GM23338 (cell line): ENCODE measurements around the gene OR52R1. TPM values are rescaled to one million over a fixed set of nuclear protein-coding genes. Genes with fewer than 3 reads are reported as not detected.

ENCODE experiments used
- ATAC-seq: fragments of 200-7000 bp; cut with Tn5 transposase; 3 replicates; pipeline ENCODE4 v1.9.1; 2020
- DNase-seq: peaks from one replicate; pipeline ENCODE4 v3.0.0-alpha.2; 2015; ENCODE audit warnings: low spot score
- H2AFZ ChIP-seq: fragments of 200-600 bp; sonication (generic); 2 replicates; pipeline ENCODE4 v1.8.0; 2016; ENCODE audit warnings: antibody characterized with exemption, mild to moderate bottlenecking, moderate library complexity
- H3F3A ChIP-seq: fragments of 200-600 bp; sonication (generic); replicated peaks from 2 replicates; pipeline ENCODE4 v1.8.0; 2017; ENCODE audit warnings: antibody characterized with exemption, mixed run types, low read depth
- H3K27ac ChIP-seq: fragments of 200-600 bp; sonication (generic); 2 replicates; pipeline ENCODE4 v1.6.1; 2016; ENCODE audit warnings: low read depth
- H3K27me3 ChIP-seq: fragments of 200-600 bp; sonication (generic); 2 replicates; pipeline ENCODE4 v1.8.0; 2016; ENCODE audit warnings: mild to moderate bottlenecking, mixed run types, moderate library complexity; ENCODE audit not compliant: insufficient read depth
- H3K36me3 ChIP-seq: fragments of 200-600 bp; sonication (generic); 2 replicates; pipeline ENCODE4 v1.8.0; 2016; ENCODE audit warnings: mild to moderate bottlenecking; ENCODE audit not compliant: insufficient read depth
- H3K4me1 ChIP-seq: fragments of 200-600 bp; sonication (generic); 2 replicates; pipeline ENCODE4 v1.8.0; 2016; ENCODE audit warnings: mild to moderate bottlenecking, moderate library complexity; ENCODE audit not compliant: insufficient read depth
- H3K4me2 ChIP-seq: fragments of 200-600 bp; sonication (generic); 2 replicates; pipeline ENCODE4 v1.7.1; 2017; ENCODE audit warnings: mixed run types
- H3K4me3 ChIP-seq: fragments of 200-600 bp; sonication (generic); 2 replicates; pipeline ENCODE4 v1.6.1; 2016; ENCODE audit warnings: mixed run types
- H3K79me2 ChIP-seq: fragments of 200-600 bp; sonication (generic); replicated peaks from 2 replicates; pipeline ENCODE4 v1.8.0; 2017; ENCODE audit warnings: mild to moderate bottlenecking; ENCODE audit not compliant: insufficient read depth
- H3K9me2 ChIP-seq: fragments of 200-600 bp; sonication (generic); 2 replicates; pipeline ENCODE4 v1.8.0; 2017; ENCODE audit not compliant: insufficient read depth
- H4K20me1 ChIP-seq: fragments of 200-600 bp; sonication (generic); replicated peaks from 2 replicates; pipeline ENCODE4 v1.8.0; 2017; ENCODE audit warnings: mild to moderate bottlenecking; ENCODE audit not compliant: insufficient read depth
- H3K27ac Mint-ChIP-seq: 2 replicates; pipeline ENCODE4 v1.8.0; 2020; ENCODE audit warnings: inconsistent platforms, mild to moderate bottlenecking, moderate library complexity, mixed read lengths
- H3K27me3 Mint-ChIP-seq: 3 replicates; pipeline ENCODE4 v1.8.0; 2022; ENCODE audit warnings: low read depth, mild to moderate bottlenecking, moderate library complexity, mixed read lengths, inconsistent platforms; ENCODE audit not compliant: insufficient read depth, poor library complexity
- H3K36me3 Mint-ChIP-seq: 3 replicates; pipeline ENCODE4 v1.8.0; 2021; ENCODE audit warnings: low read depth, mild to moderate bottlenecking, inconsistent platforms, moderate library complexity, mixed read lengths
- H3K4me1 Mint-ChIP-seq: 3 replicates; pipeline ENCODE4 v1.8.0; 2020; ENCODE audit warnings: mild to moderate bottlenecking, inconsistent platforms, mixed read lengths
- H3K4me3 Mint-ChIP-seq: 3 replicates; pipeline ENCODE4 v1.8.0; 2021; ENCODE audit warnings: moderate library complexity, mild to moderate bottlenecking, inconsistent platforms, mixed read lengths
- H3K9me3 Mint-ChIP-seq: 3 replicates; pipeline ENCODE4 v1.8.0; 2020; ENCODE audit warnings: moderate library complexity, mild to moderate bottlenecking, inconsistent platforms, mixed read lengths
- EZH2phosphoT487 ChIP-seq: fragments of 200-600 bp; sonication (generic); IDR thresholded peaks from one replicate; pipeline ENCODE4 v1.8.1; 2018; ENCODE audit warnings: antibody characterized with exemption; ENCODE audit not compliant: unreplicated experiment
- JUNB ChIP-seq: IDR thresholded peaks from one replicate; pipeline ENCODE4 v1.6.1; 2016; ENCODE audit warnings: antibody characterized with exemption; ENCODE audit not compliant: unreplicated experiment
- NANOG ChIP-seq: IDR thresholded peaks from 2 replicates; pipeline ENCODE4 v1.6.1; 2016; ENCODE audit warnings: antibody characterized with exemption, borderline replicate concordance
- POLR2AphosphoS5 ChIP-seq: IDR thresholded peaks from 2 replicates; pipeline ENCODE4 v1.6.1; 2016; ENCODE audit warnings: antibody characterized with exemption, low read depth
- REST ChIP-seq: IDR thresholded peaks from one replicate; pipeline ENCODE4 v1.6.1; 2018; ENCODE audit warnings: antibody characterized with exemption; ENCODE audit not compliant: unreplicated experiment
- ZNF114 ChIP-seq: fragments of 250-450 bp; sonication (Bioruptor Pico); IDR thresholded peaks from 2 replicates; pipeline ENCODE4 v1.5.0; 2020; ENCODE audit warnings: mild to moderate bottlenecking, moderate library complexity
- ZNF331 ChIP-seq: fragments of 250-450 bp; sonication (Bioruptor Pico); IDR thresholded peaks from 2 replicates; pipeline ENCODE4 v1.5.0; 2020; ENCODE audit warnings: low read depth, mild to moderate bottlenecking, moderate library complexity
- ZNF462 ChIP-seq: fragments of 250-450 bp; sonication (Bioruptor Pico); IDR thresholded peaks from 2 replicates; pipeline ENCODE4 v1.5.0; 2020; ENCODE audit warnings: mild to moderate bottlenecking, moderate library complexity
- polyA plus RNA-seq: library from polyadenylated mRNA; unstranded; fragments of >200 nt; fragmentation: Nextera tagmentation; extraction: Ambion mirVana; gene quantifications from 2 replicates; pipeline ENCODE4 v1.2.1, GENCODE V29; 2016
- total RNA-seq: library from RNA; depleted of rRNA; stranded (reverse); fragments of >200 nt; shearing (Covaris generic); gene quantifications from 2 replicates; pipeline ENCODE4 v1.2.3, GENCODE V29; 2014

The OR52R1 gene
- total and polyA plus RNA-seq, 2 experiments from 2014 or later, result not detected

- TF ChIP-seq ZNF114 (CRISPR knock-in tag) (no peak), REST (no peak), ZNF331 (CRISPR knock-in tag) (no peak)
Observed at GRCh38 chr11:4825132-4825531, 21.0 kb upstream of the OR52R1 start (continued).

- Mint-ChIP-seq H3K9me3 (no peaks in the 10 kb centered on the region), H3K4me1 (no peaks in the 10 kb centered on the region; the same call in 2 of the 3 replicates), H3K27me3 (no peaks in the 10 kb centered on the region), H3K27ac (no peak within 1 kb of the TSS), H3K4me3 (no peak within 1 kb of the TSS), H3K36me3 (no peaks in the 10 kb centered on the region)
- TF ChIP-seq NANOG (no peak), ZNF331 (CRISPR knock-in tag) (no peak), JUNB (no peak), REST (no peak), ZNF114 (CRISPR knock-in tag) (no peak), ZNF462 (CRISPR knock-in tag) (no peak), EZH2phosphoT487 (no peak), POLR2AphosphoS5 (no peak)
- Histone ChIP-seq H4K20me1 (no peaks in the 10 kb centered on the region), H2AFZ (no peak within 1 kb of the TSS), H3K4me1 (no peaks in the 10 kb centered on the region), H3K27me3 (no peaks in the 10 kb centered on the region), H3K36me3 (no peaks in the 10 kb centered on the region), H3F3A (no peaks in the 10 kb centered on the region), H3K27ac (no peak within 1 kb of the TSS), H3K4me3 (no peak within 1 kb of the TSS), H3K9me2 (0 out of 2 replicates have a peak, but pooled peaks cover 11% of the 10 kb centered on the region), H3K4me2 (no peak within 1 kb of the TSS), H3K79me2 (no peaks in the 10 kb centered on the region)
- ATAC-seq (no peak), DNase-seq (no peak)
Observed at GRCh38 chr11:4821021-4821420, 16.8 kb upstream of the OR52R1 start, which contains the start of gene OR51F2. OR51F2 (plus strand) TSS chr11:4821321; CDS start chr11:4821422, 101 bp downstream.
